GM10266 (cell line): ENCODE data around the gene TMEM183A.
A peak's percentile ranks its signal among the peaks of the same experiment; 100 is the strongest.

Source experiments
- DNase-seq: peaks from one replicate; pipeline ENCODE4 v3.0.0; 2012; ENCODE audit errors: extremely low spot score
- CTCF ChIP-seq: IDR thresholded peaks from 2 replicates; pipeline ENCODE4 v1.5.1; 2012; ENCODE audit warnings: mild to moderate bottlenecking, low read depth; ENCODE audit not compliant: control insufficient read depth, insufficient read depth; ENCODE audit errors: missing control alignments

The TMEM183A gene, protein sequence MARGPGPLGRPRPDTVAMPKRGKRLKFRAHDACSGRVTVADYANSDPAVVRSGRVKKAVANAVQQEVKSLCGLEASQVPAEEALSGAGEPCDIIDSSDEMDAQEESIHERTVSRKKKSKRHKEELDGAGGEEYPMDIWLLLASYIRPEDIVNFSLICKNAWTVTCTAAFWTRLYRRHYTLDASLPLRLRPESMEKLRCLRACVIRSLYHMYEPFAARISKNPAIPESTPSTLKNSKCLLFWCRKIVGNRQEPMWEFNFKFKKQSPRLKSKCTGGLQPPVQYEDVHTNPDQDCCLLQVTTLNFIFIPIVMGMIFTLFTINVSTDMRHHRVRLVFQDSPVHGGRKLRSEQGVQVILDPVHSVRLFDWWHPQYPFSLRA

GRCh38 chr1:203006948-203007871, at the start of gene TMEM183A:
TMEM183A (plus strand) TSS chr1:203007374; CDS start chr1:203007466, 92 bp downstream.
- peak; percentile 91 for DNase-seq
- TF ChIP-seq CTCF, result no peak

DNA sequence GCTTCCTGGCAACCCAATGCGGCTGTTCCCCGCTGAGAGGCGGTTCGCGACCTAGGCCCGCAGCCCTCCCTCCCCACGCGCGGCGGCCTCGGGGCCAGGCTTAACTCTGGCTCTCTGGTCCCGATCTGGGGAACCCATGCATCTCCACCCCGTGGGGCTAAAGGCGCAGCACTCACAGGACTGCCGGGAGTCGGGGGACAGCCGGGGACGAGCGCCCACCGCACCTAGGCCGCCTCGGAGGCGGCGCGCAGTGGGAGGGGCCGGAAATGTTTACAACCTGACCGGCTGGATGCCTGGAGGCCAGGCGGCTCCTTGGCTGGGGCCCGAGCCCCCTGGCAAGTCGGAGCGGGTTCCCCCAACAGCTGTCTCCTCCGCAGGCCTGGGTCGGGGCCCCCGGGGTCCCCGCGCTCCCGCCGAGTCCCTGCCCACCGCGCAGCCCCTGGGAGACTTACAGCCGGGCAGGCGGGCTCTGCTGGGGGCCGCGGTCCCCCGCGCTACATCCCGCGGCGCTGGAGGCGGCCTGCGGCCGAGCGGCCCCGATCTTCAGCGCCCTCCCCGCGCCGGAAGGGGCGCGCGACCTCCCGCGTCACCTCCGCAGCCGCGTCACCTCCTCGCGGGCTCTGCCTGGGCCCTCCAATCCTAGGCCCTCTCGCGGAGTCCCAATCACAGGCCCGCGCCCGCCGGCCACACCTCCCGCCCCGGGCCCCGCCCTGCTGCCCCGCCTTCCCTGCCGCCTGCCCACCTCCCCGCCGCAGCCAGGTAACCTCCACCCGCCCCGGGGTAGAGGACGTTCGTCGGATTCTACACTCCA, 49.2 kb upstream of the TMEM183A start, which contains the start of gene ADIPOR1:
ADIPOR1 (minus strand) TSS at position 580 of the 811 bp plus-strand sequence. CDS start 7,242 bp downstream, outside the sequence.
- no peak for TF ChIP-seq CTCF
- peak; percentile 98 for DNase-seq

GRCh38 chr1:202958544-202959275, 48.5 kb upstream of the TMEM183A start:
- TF ChIP-seq CTCF, result no peak
- no peak for DNase-seq

DNA sequence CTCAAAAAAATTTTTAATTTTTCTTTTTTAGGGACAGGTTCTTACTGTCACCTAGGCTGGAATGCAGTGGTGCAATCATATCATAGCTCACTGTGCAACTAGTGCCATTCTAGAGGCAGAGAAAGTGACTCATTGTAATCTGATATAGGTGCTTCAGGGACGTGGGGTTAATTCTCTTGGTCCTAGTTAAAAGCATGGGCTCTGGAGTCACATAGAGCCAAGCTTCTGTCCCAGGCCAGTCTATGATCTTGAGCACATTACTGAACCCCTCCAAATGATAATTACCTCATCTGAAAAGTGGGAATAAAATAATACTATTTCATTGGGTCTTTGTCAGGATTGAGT, 47.9 kb upstream of the TMEM183A start:
- TF ChIP-seq CTCF, result no peak
- DNase-seq, result no peak

DNA sequence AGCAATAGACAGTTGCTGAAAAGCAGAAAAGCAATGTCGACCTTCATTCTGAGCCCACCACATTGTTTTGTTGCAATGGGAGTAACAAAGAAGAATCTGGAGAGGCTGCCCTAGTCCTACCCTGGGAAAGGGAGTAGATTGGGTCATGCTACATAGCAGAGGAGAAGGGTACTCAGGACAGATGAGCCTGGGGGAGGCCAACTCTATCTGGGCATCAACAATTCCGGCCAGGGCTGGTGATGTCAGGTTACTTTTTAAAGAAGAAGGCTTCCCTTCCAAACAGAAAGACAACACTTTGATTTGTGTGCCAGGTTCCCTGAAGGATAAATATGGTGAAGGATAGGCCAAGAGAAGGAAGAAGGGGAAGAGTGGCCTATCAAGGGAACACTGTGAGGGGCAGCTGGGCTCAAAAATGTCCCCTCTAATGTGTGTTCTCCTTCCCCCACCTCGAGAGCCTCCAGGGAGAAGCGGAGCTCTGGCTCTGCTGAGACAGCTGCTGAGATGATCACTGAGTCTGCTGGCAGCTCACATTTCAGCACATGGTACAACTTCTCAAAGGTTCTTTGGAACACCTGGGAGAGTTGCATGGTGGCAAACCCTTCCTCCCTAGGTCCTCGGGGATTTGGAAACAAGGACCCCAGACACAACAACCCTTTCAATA, 45.8 kb upstream of the TMEM183A start:
- no peak for DNase-seq
- no peak for TF ChIP-seq CTCF
